ENCODE results near the gene TPK1.

TPK1 gene

GRCh38 chr7:144713850-144714249 is 122.0 kb downstream of the TPK1 start:
- DNase-seq, result no peak

GRCh38 chr7:144710791-144711190 is 125.1 kb downstream of the TPK1 start:
- no peak for DNase-seq

- no peak for DNase-seq
These were observed 126.8 kb downstream of the TPK1 start for GRCh38 chr7:144709066-144709465.

GRCh38 chr7:144691240-144691639 is 144.6 kb downstream of the TPK1 start:
- no peak for DNase-seq

- no peak for DNase-seq
These were observed 153.1 kb downstream of the TPK1 start for GRCh38 chr7:144682581-144683280.

GRCh38 chr7:144676492-144676891 is 159.4 kb downstream of the TPK1 start:
- DNase-seq, result no peak

- no peak for DNase-seq
These were observed 161.3 kb downstream of the TPK1 start for GRCh38 chr7:144674550-144674949.

- DNase-seq, result no peak
These were observed 163.0 kb downstream of the TPK1 start for GRCh38 chr7:144672869-144673268.

- no peak for DNase-seq
These were observed 164.4 kb downstream of the TPK1 start for GRCh38 chr7:144671429-144671828.

- DNase-seq, result no peak
These were observed 165.6 kb downstream of the TPK1 start for GRCh38 chr7:144670218-144670617.

GRCh38 chr7:144668503-144668902 is 167.3 kb downstream of the TPK1 start:
- DNase-seq, result no peak

GRCh38 chr7:144665689-144666381 is 170.0 kb downstream of the TPK1 start:
- no peak for DNase-seq

GRCh38 chr7:144659211-144659610 is 176.6 kb downstream of the TPK1 start:
- no peak for DNase-seq

- DNase-seq, result no peak
These were observed 178.8 kb downstream of the TPK1 start for GRCh38 chr7:144656965-144657517.

GRCh38 chr7:144653449-144653848 is 182.4 kb downstream of the TPK1 start:
- no peak for DNase-seq

GRCh38 chr7:144650439-144650838 is 185.4 kb downstream of the TPK1 start:
- no peak for DNase-seq

- DNase-seq, result no peak
These were observed 186.7 kb downstream of the TPK1 start for GRCh38 chr7:144649120-144649519.

GRCh38 chr7:144641389-144642044 is 194.3 kb downstream of the TPK1 start:
- no peak for DNase-seq

GRCh38 chr7:144632724-144633123 is 203.1 kb downstream of the TPK1 start:
- DNase-seq, result no peak

- no peak for DNase-seq
These were observed 206.3 kb downstream of the TPK1 start for GRCh38 chr7:144629598-144629997.

- DNase-seq, result no peak
These were observed 206.8 kb downstream of the TPK1 start for GRCh38 chr7:144629011-144629410.

GRCh38 chr7:144628176-144628575 is 207.7 kb downstream of the TPK1 start:
- no peak for DNase-seq

GRCh38 chr7:144622745-144623144 is 213.1 kb downstream of the TPK1 start:
- no peak for DNase-seq

- no peak for DNase-seq
These were observed 229.6 kb downstream of the TPK1 start for GRCh38 chr7:144606261-144606660.

Data from stimulated activated CD4-positive, alpha-beta T cell treated with anti-CD3 and anti-CD28 coated beads, Interleukin-4, amount 100 ng/mL, for 4 hours (primary cell).